Smooth muscle cell (in vitro differentiated cells): ENCODE data around the gene CLTA. TPM values are rescaled to one million over a fixed set of nuclear protein-coding genes. Genes with fewer than 3 reads are reported as not detected.
"Not testable (repeated sequence)": the region's sequence is repeated elsewhere in the genome, so short reads cannot be mapped to it uniquely, and the experiment has no call there.

Experiments
- DNase-seq: peaks from one replicate; lab custom pipeline; 2025; ENCODE audit not compliant: unreplicated experiment; lab: John Stamatoyannopoulos, UW
- H2AFZ ChIP-seq: fragments of 200-600 bp; sonication (generic); 2 replicates; pipeline ENCODE4 v1.6.0; 2016; ENCODE audit warnings: antibody characterized with exemption, low read depth, mild to moderate bottlenecking
- H3F3A ChIP-seq: fragments of 200-600 bp; sonication (generic); 2 replicates; pipeline ENCODE4 v1.6.0; 2017; ENCODE audit warnings: antibody characterized with exemption, low read depth
- H3K27ac ChIP-seq: fragments of 200-600 bp; sonication (generic); 2 replicates; pipeline ENCODE4 v1.5.1; 2016; ENCODE audit warnings: low read depth, mild to moderate bottlenecking
- H3K27me3 ChIP-seq: fragments of 200-600 bp; sonication (generic); 2 replicates; pipeline ENCODE4 v1.6.1; 2016; ENCODE audit warnings: low read depth, mild to moderate bottlenecking
- H3K36me3 ChIP-seq: fragments of 200-600 bp; sonication (generic); 2 replicates; pipeline ENCODE4 v1.5.1; 2016; ENCODE audit warnings: low read depth
- H3K4me1 ChIP-seq: fragments of 200-600 bp; sonication (generic); 2 replicates; pipeline ENCODE4 v1.5.1; 2016; ENCODE audit warnings: low read depth
- H3K4me2 ChIP-seq: fragments of 200-600 bp; sonication (generic); 2 replicates; pipeline ENCODE4 v1.6.0; 2016; ENCODE audit warnings: mild to moderate bottlenecking
- H3K4me3 ChIP-seq: fragments of 200-600 bp; sonication (generic); 2 replicates; pipeline ENCODE4 v1.5.1; 2016; ENCODE audit warnings: mild to moderate bottlenecking
- H3K79me2 ChIP-seq: fragments of 200-600 bp; sonication (generic); 2 replicates; pipeline ENCODE4 v1.6.0; 2016; ENCODE audit warnings: low read depth, mild to moderate bottlenecking
- H3K9ac ChIP-seq: fragments of 200-600 bp; sonication (generic); 2 replicates; pipeline ENCODE4 v1.6.0; 2016; ENCODE audit warnings: low read depth
- H3K9me3 ChIP-seq: fragments of 200-600 bp; sonication (generic); replicated peaks from 2 replicates; pipeline ENCODE4 v1.5.1; 2016; ENCODE audit warnings: low read depth
- H4K20me1 ChIP-seq: fragments of 200-600 bp; sonication (generic); 2 replicates; pipeline ENCODE4 v1.6.0; 2016; ENCODE audit warnings: low read depth
- CTCF ChIP-seq: fragments of 200-600 bp; sonication (generic); IDR thresholded peaks from 2 replicates; pipeline ENCODE4 v1.5.1; 2017; ENCODE audit warnings: borderline replicate concordance, mild to moderate bottlenecking, antibody characterized with exemption; ENCODE audit not compliant: insufficient read depth, poor library complexity, severe bottlenecking
- WGBS: methylation state at CpG from one replicate; pipeline ENCODE4 v1.1.7; 2016; ENCODE audit warnings: low lambda C conversion rate; 5-methylcytosine and 5-hydroxymethylcytosine counted together
- polyA plus RNA-seq: library from polyadenylated mRNA; unstranded; fragments of >200 nt; fragmentation: Nextera tagmentation; extraction: Ambion mirVana; gene quantifications from 2 replicates; pipeline ENCODE4 v1.2.1, GENCODE V29; 2016
- total RNA-seq: library from RNA; depleted of rRNA; stranded (reverse); fragments of >200 nt; gene quantifications from 2 replicates; pipeline ENCODE4 v1.2.3, GENCODE V29; 2014

CLTA gene
- total and polyA plus RNA-seq, 2 experiments from 2014 or later = 206 to 226 TPM

GRCh38 chr9:36173861-36174260 lies 16.9 kb upstream of the CLTA start:
- H4K20me1 ChIP-seq = no peaks in the 10 kb centered on the region
- H3K27me3 ChIP-seq = no peaks in the 10 kb centered on the region
- no peak for DNase-seq
- H3K9me3 ChIP-seq = no peaks in the 10 kb centered on the region
- H3K79me2 ChIP-seq = no peaks in the 10 kb centered on the region
- H3K4me2 ChIP-seq = no peak overlapping the region
- no peaks in the 10 kb centered on the region for H3F3A ChIP-seq
- no peaks in the 10 kb centered on the region for H3K36me3 ChIP-seq
- no peak overlapping the region for H2AFZ ChIP-seq
- H3K9ac ChIP-seq = no peak overlapping the region
- no peaks in the 10 kb centered on the region for H3K4me1 ChIP-seq
- no peak for TF ChIP-seq CTCF
- H3K27ac ChIP-seq = no peak overlapping the region
- H3K4me3 ChIP-seq = no peak overlapping the region
- 91% methylated on average over 2 of the region's 2 CpGs for WGBS

GRCh38 chr9:36174271-36174670 lies 16.4 kb upstream of the CLTA start:
- Histone ChIP-seq H3K27me3 (no peaks in the 10 kb centered on the region), H3K4me3 (no peak overlapping the region), H3K27ac (no peak overlapping the region), H4K20me1 (no peaks in the 10 kb centered on the region), H2AFZ (no peak overlapping the region), H3K36me3 (no peaks in the 10 kb centered on the region), H3F3A (no peaks in the 10 kb centered on the region), H3K4me2 (no peak overlapping the region), H3K4me1 (no peaks in the 10 kb centered on the region), H3K9ac (no peak overlapping the region), H3K9me3 (no peaks in the 10 kb centered on the region), H3K79me2 (no peaks in the 10 kb centered on the region)
- DNase-seq = no peak
- TF ChIP-seq CTCF = no peak
- 62% methylated on average over 7 of the region's 7 CpGs for WGBS

- WGBS = 65% methylated on average over 3 of the region's 3 CpGs
- H3F3A ChIP-seq = no peaks in the 10 kb centered on the region
- no peak overlapping the region for H3K4me2 ChIP-seq
- H3K9me3 ChIP-seq = no peaks in the 10 kb centered on the region
- H3K9ac ChIP-seq = no peak overlapping the region
- H3K4me1 ChIP-seq = no peaks in the 10 kb centered on the region
- H4K20me1 ChIP-seq = no peaks in the 10 kb centered on the region
- H3K79me2 ChIP-seq = no peaks in the 10 kb centered on the region
- H3K27ac ChIP-seq = no peak overlapping the region
- H2AFZ ChIP-seq = no peak overlapping the region
- H3K4me3 ChIP-seq = no peak overlapping the region
- no peak for DNase-seq
- no peaks in the 10 kb centered on the region for H3K27me3 ChIP-seq
- TF ChIP-seq CTCF = no peak
- H3K36me3 ChIP-seq = no peaks in the 10 kb centered on the region
Measured at GRCh38 chr9:36174731-36175130, 16.0 kb upstream of the CLTA start.

GRCh38 chr9:36175209-36175608 lies 15.5 kb upstream of the CLTA start:
- not testable (repeated sequence) for H3K9me3 ChIP-seq, H3K9ac ChIP-seq, H3K27me3 ChIP-seq, H4K20me1 ChIP-seq, H3K27ac ChIP-seq, DNase-seq, H3F3A ChIP-seq, H3K36me3 ChIP-seq, H2AFZ ChIP-seq, H3K79me2 ChIP-seq, H3K4me2 ChIP-seq, H3K4me3 ChIP-seq, H3K4me1 ChIP-seq
- WGBS = 91% methylated on average over 3 of the region's 3 CpGs

GRCh38 chr9:36176496-36176895 lies 14.2 kb upstream of the CLTA start:
- H3K9me3 ChIP-seq, H2AFZ ChIP-seq, H3K9ac ChIP-seq, H3K4me3 ChIP-seq, H3K4me1 ChIP-seq, H3K27ac ChIP-seq, H3K36me3 ChIP-seq, DNase-seq, H3K4me2 ChIP-seq, H3K79me2 ChIP-seq, H3F3A ChIP-seq, H4K20me1 ChIP-seq, H3K27me3 ChIP-seq: not testable (repeated sequence)
- 90% methylated on average over 10 of the region's 10 CpGs for WGBS
